Neural cell (in vitro differentiated cells): ENCODE results near the gene TRAM2. TPM values are rescaled to one million over a fixed set of nuclear protein-coding genes. Genes with fewer than 3 reads are reported as not detected.

Experiments used
- H2AFZ ChIP-seq: fragments of 200-600, 300-800 bp; sonication (generic), shearing (Covaris generic); 2 replicates; pipeline ENCODE4 v1.6.0; 2014; ENCODE audit warnings: low read depth, mild to moderate bottlenecking, antibody characterized with exemption, low read length, moderate library complexity
- H3F3A ChIP-seq: fragments of 200-600 bp; shearing (Covaris generic); 2 replicates; pipeline ENCODE4 v1.6.1; 2016; ENCODE audit warnings: mild to moderate bottlenecking, moderate library complexity, mixed read lengths, antibody characterized with exemption, low read length; ENCODE audit not compliant: insufficient read depth, poor library complexity, severe bottlenecking
- H3K27ac ChIP-seq: fragments of 200-600, 300-800 bp; sonication (generic), shearing (Covaris generic); 2 replicates; pipeline ENCODE4 v1.5.1; 2014; ENCODE audit warnings: mild to moderate bottlenecking, low read length, moderate library complexity
- H3K27me3 ChIP-seq: fragments of 300-800, 200-600 bp; sonication (generic), shearing (Covaris generic); 2 replicates; pipeline ENCODE4 v1.6.0; 2014; ENCODE audit warnings: mild to moderate bottlenecking, low read depth, low read length, moderate library complexity; ENCODE audit not compliant: insufficient read depth
- H3K36me3 ChIP-seq: fragments of 300-800, 200-600 bp; sonication (generic), shearing (Covaris generic); 2 replicates; pipeline ENCODE4 v1.5.1; 2014; ENCODE audit warnings: mild to moderate bottlenecking, antibody characterized with exemption, low read length, moderate library complexity; ENCODE audit not compliant: insufficient read depth
- H3K4me2 ChIP-seq: fragments of 300-800, 200-600 bp; sonication (generic), shearing (Covaris generic); 2 replicates; pipeline ENCODE4 v1.6.0; 2014; ENCODE audit warnings: mild to moderate bottlenecking, low read length
- H3K4me3 ChIP-seq: fragments of 300-800, 200-600 bp; sonication (generic), shearing (Covaris generic); 2 replicates; pipeline ENCODE4 v1.5.1; 2014; ENCODE audit warnings: mild to moderate bottlenecking, low read length, moderate library complexity
- H3K79me2 ChIP-seq: fragments of 200-600 bp; shearing (Covaris generic); replicated peaks from 2 replicates; pipeline ENCODE4 v1.6.0; 2014; ENCODE audit warnings: mild to moderate bottlenecking, low read length, moderate library complexity; ENCODE audit not compliant: insufficient read depth
- H3K9ac ChIP-seq: fragments of 300-800, 200-600 bp; sonication (generic), shearing (Covaris generic); 2 replicates; pipeline ENCODE4 v1.6.1; 2016; ENCODE audit warnings: mild to moderate bottlenecking, low read length, mixed read lengths
- H3K9me2 ChIP-seq: fragments of 200-600 bp; shearing (Covaris generic); 2 replicates; pipeline ENCODE4 v1.6.1; 2016; ENCODE audit warnings: mild to moderate bottlenecking, low read length, mixed read lengths; ENCODE audit not compliant: insufficient read depth
- H3K9me3 ChIP-seq: fragments of 200-600, 300-800 bp; sonication (generic), shearing (Covaris generic); 2 replicates; pipeline ENCODE4 v1.6.1; 2016; ENCODE audit warnings: mild to moderate bottlenecking, mixed run types, low read length, moderate library complexity, mixed read lengths
- H4K20me1 ChIP-seq: fragments of 200-600 bp; shearing (Covaris generic); 2 replicates; pipeline ENCODE4 v1.6.1; 2016; ENCODE audit warnings: mild to moderate bottlenecking, mixed run types; ENCODE audit not compliant: insufficient read depth
- CTCF ChIP-seq: fragments of 450-650 bp; IDR thresholded peaks from 2 replicates; pipeline ENCODE4 v1.5.1; 2014; ENCODE audit warnings: antibody characterized with exemption, mild to moderate bottlenecking, moderate library complexity; ENCODE audit not compliant: poor library complexity, severe bottlenecking
- EP300 ChIP-seq: fragments of 450-650 bp; conservative IDR thresholded peaks from 2 replicates; pipeline ENCODE4 v1.6.1; 2014; ENCODE audit warnings: antibody characterized with exemption, mild to moderate bottlenecking, moderate library complexity; ENCODE audit not compliant: poor library complexity, severe bottlenecking
- EZH2 ChIP-seq: fragments of 200-600, 300-800 bp; shearing (Covaris generic), sonication (generic); IDR thresholded peaks from 2 replicates; pipeline ENCODE4 v1.6.1; 2014; ENCODE audit warnings: antibody characterized with exemption, low read length, borderline replicate concordance, mild to moderate bottlenecking; ENCODE audit not compliant: insufficient read depth, poor library complexity, severe bottlenecking
- MXI1 ChIP-seq: fragments of 450-650 bp; conservative IDR thresholded peaks from 2 replicates; pipeline ENCODE4 v1.6.1; 2014; ENCODE audit warnings: antibody characterized with exemption, mild to moderate bottlenecking; ENCODE audit not compliant: poor library complexity, severe bottlenecking
- POLR2AphosphoS5 ChIP-seq: IDR thresholded peaks from 2 replicates; pipeline ENCODE4 v1.6.1; 2012
- RAD21 ChIP-seq: fragments of 450-650 bp; conservative IDR thresholded peaks from 2 replicates; pipeline ENCODE4 v1.6.1; 2014; ENCODE audit warnings: antibody characterized with exemption, mild to moderate bottlenecking, moderate library complexity
- REST ChIP-seq: IDR thresholded peaks from 2 replicates; pipeline ENCODE4 v1.6.1; 2012; ENCODE audit warnings: borderline replicate concordance
- SMC3 ChIP-seq: fragments of 450-650 bp; conservative IDR thresholded peaks from 2 replicates; pipeline ENCODE4 v1.6.1; 2014; ENCODE audit warnings: antibody characterized with exemption, mild to moderate bottlenecking, moderate library complexity; ENCODE audit not compliant: poor library complexity
- TAF1 ChIP-seq: IDR thresholded peaks from 2 replicates; pipeline ENCODE4 v1.6.1; 2012; ENCODE audit warnings: low read depth
- polyA plus RNA-seq: library from polyadenylated mRNA; depleted of rRNA; stranded (reverse); fragments of >200 nt; gene quantifications from 2 replicates; pipeline ENCODE4 v1.2.3, GENCODE V29; 2014

The TRAM2 gene
- polyA plus RNA-seq, 1 donor from 2014 or later, result 0.41 TPM

- no peak overlapping the region for H2AFZ ChIP-seq
- no peaks in the 10 kb centered on the region for H3K36me3 ChIP-seq
- no peak overlapping the region for H3K4me2 ChIP-seq
- no peaks in the 10 kb centered on the region for H3K79me2 ChIP-seq
- TF ChIP-seq RAD21 (no peak), EP300 (no peak), POLR2AphosphoS5 (no peak), CTCF (no peak), SMC3 (no peak), MXI1 (no peak), REST (no peak), EZH2 (no peak), TAF1 (no peak)
- no peaks in the 10 kb centered on the region for H3K9me3 ChIP-seq
- no peak overlapping the region for H3K9ac ChIP-seq
- no peak overlapping the region for H3K4me3 ChIP-seq
- H3K27me3 ChIP-seq, result no peaks in the 10 kb centered on the region
- H4K20me1 ChIP-seq, result no peaks in the 10 kb centered on the region
- H3K27ac ChIP-seq, result no peak overlapping the region
- no peaks in the 10 kb centered on the region for H3K9me2 ChIP-seq
- H3F3A ChIP-seq, result no peaks in the 10 kb centered on the region
Measured at GRCh38 chr6:52591832-52592231, 15.0 kb upstream of the TRAM2 start.

GRCh38 chr6:52590152-52590891, 13.5 kb upstream of the TRAM2 start:
- no peaks in the 10 kb centered on the region for H3K9me2 ChIP-seq
- H3K27me3 ChIP-seq, result no peaks in the 10 kb centered on the region
- H3K9ac ChIP-seq, result no peak overlapping the region
- H2AFZ ChIP-seq, result no peak overlapping the region
- H3K4me3 ChIP-seq, result no peak overlapping the region
- no peaks in the 10 kb centered on the region for H3K79me2 ChIP-seq
- H3K36me3 ChIP-seq, result no peaks in the 10 kb centered on the region
- no peaks in the 10 kb centered on the region for H4K20me1 ChIP-seq
- H3K4me2 ChIP-seq, result no peak overlapping the region
- TF ChIP-seq TAF1, result no peak
- no peak for TF ChIP-seq REST
- no peak for TF ChIP-seq CTCF
- no peak overlapping the region for H3K27ac ChIP-seq
- H3F3A ChIP-seq, result no peaks in the 10 kb centered on the region
- H3K9me3 ChIP-seq, result no peaks in the 10 kb centered on the region
